H9 (cell line): Measurements from ENCODE around the gene INPP5F. TPM values are rescaled to one million over a fixed set of nuclear protein-coding genes. Genes with fewer than 3 reads are reported as not detected.

Experiments
- DNase-seq: peaks from one replicate; pipeline ENCODE4 v3.0.0-alpha.2; 2017
- H2AFZ ChIP-seq: one replicate; pipeline ENCODE4 v1.6.1; 2013; ENCODE audit warnings: mild to moderate bottlenecking, low read length, control low read depth, moderate library complexity
- H2AK5ac ChIP-seq: 2 replicates; pipeline ENCODE4 v1.6.1; 2013; ENCODE audit warnings: low read length, control low read depth, mixed read lengths; ENCODE audit not compliant: insufficient read length
- H2BK120ac ChIP-seq: one replicate; pipeline ENCODE4 v1.6.1; 2013; ENCODE audit warnings: low read depth, mild to moderate bottlenecking, low read length, control low read depth, inconsistent platforms; ENCODE audit not compliant: poor library complexity, severe bottlenecking
- H2BK12ac ChIP-seq: 2 replicates; pipeline ENCODE4 v1.6.1; 2013; ENCODE audit warnings: low read length, control low read depth, mixed read lengths, low read depth; ENCODE audit not compliant: insufficient read length
- H2BK15ac ChIP-seq: 2 replicates; pipeline ENCODE4 v1.6.1; 2013; ENCODE audit warnings: low read depth, low read length, control low read depth
- H2BK20ac ChIP-seq: one replicate; pipeline ENCODE4 v1.6.1; 2013; ENCODE audit warnings: low read depth, mild to moderate bottlenecking, low read length, control low read depth, inconsistent platforms; ENCODE audit not compliant: poor library complexity, severe bottlenecking
- H2BK5ac ChIP-seq: 2 replicates; pipeline ENCODE4 v1.6.1; 2013; ENCODE audit warnings: low read length, control low read depth, mixed read lengths; ENCODE audit not compliant: insufficient read length
- H3K14ac ChIP-seq: 2 replicates; pipeline ENCODE4 v1.6.1; 2013; ENCODE audit warnings: low read length, control low read depth; ENCODE audit not compliant: insufficient read depth
- H3K18ac ChIP-seq: 2 replicates; pipeline ENCODE4 v1.6.1; 2013; ENCODE audit warnings: low read depth, mild to moderate bottlenecking, mixed read lengths, low read length, control low read depth; ENCODE audit not compliant: insufficient read length
- H3K23ac ChIP-seq: 2 replicates; pipeline ENCODE4 v1.6.1; 2013; ENCODE audit warnings: low read length, control low read depth, mixed read lengths, low read depth; ENCODE audit not compliant: insufficient read length
- H3K23me2 ChIP-seq: 2 replicates; pipeline ENCODE4 v1.6.1; 2013; ENCODE audit warnings: low read depth, mild to moderate bottlenecking, mixed read lengths, low read length, control low read depth; ENCODE audit not compliant: insufficient read length, poor library complexity, severe bottlenecking
- H3K27ac ChIP-seq: 2 replicates; pipeline ENCODE4 v1.5.1; 2013; ENCODE audit warnings: low read length, control low read depth, mixed read lengths, low read depth; ENCODE audit not compliant: insufficient read length
- H3K27me3 ChIP-seq: 2 replicates; pipeline ENCODE4 v1.6.1; 2013; ENCODE audit warnings: low read length, control low read depth, inconsistent platforms; ENCODE audit not compliant: insufficient read depth
- H3K4ac ChIP-seq: 2 replicates; pipeline ENCODE4 v1.6.1; 2013; ENCODE audit warnings: low read depth, mild to moderate bottlenecking, control low read depth, inconsistent platforms, low read length, moderate library complexity
- H3K4me1 ChIP-seq: 2 replicates; pipeline ENCODE4 v1.6.1; 2013; ENCODE audit warnings: low read length, control low read depth, inconsistent platforms; ENCODE audit not compliant: insufficient read depth
- H3K4me2 ChIP-seq: 2 replicates; pipeline ENCODE4 v1.6.1; 2013; ENCODE audit warnings: low read length, control low read depth, mixed read lengths; ENCODE audit not compliant: insufficient read length, insufficient read depth
- H3K56ac ChIP-seq: 2 replicates; pipeline ENCODE4 v1.6.1; 2013; ENCODE audit warnings: low read depth, mild to moderate bottlenecking, mixed read lengths, low read length, control low read depth; ENCODE audit not compliant: insufficient read length
- H3K79me1 ChIP-seq: 2 replicates; pipeline ENCODE4 v1.6.1; 2013; ENCODE audit warnings: low read depth, mild to moderate bottlenecking, moderate library complexity, low read length, control low read depth, inconsistent platforms; ENCODE audit not compliant: insufficient read depth, poor library complexity, severe bottlenecking
- H3K79me2 ChIP-seq: 2 replicates; pipeline ENCODE4 v1.6.1; 2013; ENCODE audit warnings: low read length, control low read depth, inconsistent platforms; ENCODE audit not compliant: insufficient read depth
- H3K9ac ChIP-seq: 2 replicates; pipeline ENCODE4 v1.6.1; 2013; ENCODE audit warnings: low read length, control low read depth, mixed read lengths; ENCODE audit not compliant: insufficient read length; ENCODE audit errors: extremely low read depth
- H3K9me3 ChIP-seq: one replicate; pipeline ENCODE4 v1.6.1; 2013; ENCODE audit warnings: low read depth, low read length, inconsistent platforms; ENCODE audit not compliant: control insufficient read depth
- H3T11ph ChIP-seq: one replicate; pipeline ENCODE4 v1.6.1; 2013; ENCODE audit warnings: mild to moderate bottlenecking, low read length, control low read depth, inconsistent platforms
- H4K20me1 ChIP-seq: one replicate; pipeline ENCODE4 v1.6.1; 2013; ENCODE audit not compliant: control insufficient read depth, insufficient read length, insufficient read depth
- H4K5ac ChIP-seq: 2 replicates; pipeline ENCODE4 v1.6.1; 2013; ENCODE audit warnings: low read depth, mild to moderate bottlenecking, mixed read lengths, low read length, control low read depth; ENCODE audit not compliant: insufficient read length
- H4K8ac ChIP-seq: replicated peaks from 2 replicates; pipeline ENCODE4 v1.6.1; 2013; ENCODE audit warnings: low read length, control low read depth, mixed read lengths, low read depth; ENCODE audit not compliant: insufficient read length
- H4K91ac ChIP-seq: 2 replicates; pipeline ENCODE4 v1.6.1; 2013; ENCODE audit warnings: low read depth, mild to moderate bottlenecking, moderate library complexity, mixed read lengths, low read length, control low read depth; ENCODE audit not compliant: insufficient read length
- H3K27ac Mint-ChIP-seq, 3 experiments: 2 replicates in 2 of 3; 3 replicates in 1 of 3; pipeline ENCODE4 v1.8.0; 2020 to 2021; ENCODE audit warnings: mixed read lengths in 3 of 3, mild to moderate bottlenecking in 1 of 3, moderate library complexity in 1 of 3
- H3K27me3 Mint-ChIP-seq: 2 replicates; pipeline ENCODE4 v1.8.0; 2021; ENCODE audit warnings: low read depth, mild to moderate bottlenecking, moderate library complexity, mixed read lengths
- H3K36me3 Mint-ChIP-seq, 3 experiments: 2 replicates in 2 of 3; 3 replicates in 1 of 3; pipeline ENCODE4 v1.8.0; 2020 to 2021; ENCODE audit warnings: low read depth in 3 of 3, mixed read lengths in 3 of 3; ENCODE audit not compliant: insufficient read depth in 1 of 3
- H3K4me1 Mint-ChIP-seq, 2 experiments: 2 replicates each; pipeline ENCODE4 v1.8.0; 2020; ENCODE audit warnings: mixed read lengths in 2 of 2
- H3K4me3 Mint-ChIP-seq, 2 experiments: 2 replicates in 1 of 2; 3 replicates in 1 of 2; pipeline ENCODE4 v1.8.0; 2020 to 2021; ENCODE audit warnings: mild to moderate bottlenecking in 2 of 2, mixed read lengths in 2 of 2, moderate library complexity in 1 of 2
- H3K9me3 Mint-ChIP-seq, 2 experiments: 2 replicates in 1 of 2; 3 replicates in 1 of 2; pipeline ENCODE4 v1.8.0; 2020; ENCODE audit warnings: mild to moderate bottlenecking in 2 of 2, mixed read lengths in 2 of 2, moderate library complexity in 1 of 2
- CTCF ChIP-seq: fragments of 200-600 bp; sonication (generic); conservative IDR thresholded peaks from 3 replicates; pipeline ENCODE4 v1.8.0; 2021; ENCODE audit warnings: antibody characterized with exemption, mild to moderate bottlenecking
- WGBS: extraction: QIAGEN DNeasy Blood & Tissue Kit; methylation state at CpG from one replicate; pipeline ENCODE4 v1.1.7; 2013; ENCODE audit warnings: missing lambda C conversion rate, low lambda C conversion rate, mixed read lengths; ENCODE audit not compliant: insufficient read length; ENCODE audit errors: extremely low coverage; 5-methylcytosine and 5-hydroxymethylcytosine counted together
- total RNA-seq: library from RNA; stranded (reverse); gene quantifications from 2 replicates; pipeline ENCODE4 v1.2.1, GENCODE V29; 2021

INPP5F gene
- total RNA-seq, 1 experiment from 2014 or later: 108 TPM

- Mint-ChIP-seq H3K27ac (no peak overlapping the region), H3K36me3 (peaks cover 1 to 4% (median 3%) of the 10 kb centered on the region in 3 experiments; a peak in 5 of 7 replicates), H3K4me3 (no peak overlapping the region), H3K9me3 (no peaks in the 10 kb centered on the region), H3K27me3 (no peaks in the 10 kb centered on the region), H3K4me1 (peaks cover 34 to 42% of the 10 kb centered on the region in 2 experiments)
- Histone ChIP-seq H4K91ac (no peak overlapping the region), H3K9me3 (no peaks in the 10 kb centered on the region), H3K4me1 (peaks cover 3% of the 10 kb centered on the region; the same call in 1 of the 2 replicates), H3K79me1 (peaks cover 5% of the 10 kb centered on the region), H2BK5ac (no peak overlapping the region), H2BK120ac (no peak overlapping the region), H3K9ac (no peak overlapping the region), H4K5ac (no peak overlapping the region), H2AFZ (no peak overlapping the region), H3K27ac (no peak overlapping the region), H2AK5ac (no peak overlapping the region), H2BK15ac (no peak overlapping the region), H3K79me2 (peaks cover 3% of the 10 kb centered on the region; the same call in 1 of the 2 replicates), H2BK20ac (no peak overlapping the region), H4K8ac (no peak overlapping the region), H2BK12ac (no peak overlapping the region), H3K18ac (no peak overlapping the region), H4K20me1 (no peaks in the 10 kb centered on the region), H3K14ac (no peak overlapping the region), H3K23ac (no peak overlapping the region), H3K4me2 (no peak overlapping the region), H3K56ac (no peak overlapping the region), H3K4ac (no peak overlapping the region), H3T11ph (no peak overlapping the region), H3K23me2 (peaks cover 6% of the 10 kb centered on the region), H3K27me3 (no peaks in the 10 kb centered on the region)
- no peak for DNase-seq
- WGBS: no CpG with 5 or more reads among the region's 3 CpGs
- no peak for TF ChIP-seq CTCF
These were observed 2.4 kb downstream of the INPP5F start for GRCh38 chr10:119728172-119728800.
